ENCODE measurements around the gene PPP1R13L. TPM values are rescaled to one million over a fixed set of nuclear protein-coding genes. Genes with fewer than 3 reads are reported as not detected.

PPP1R13L gene
- total and polyA plus RNA-seq, 8 donors: 22.8 to 54.4 (median 30.7) TPM

GRCh38 chr19:45448887-45449299 lies 44.0 kb upstream of the PPP1R13L start:
- ATAC-seq: no peak
- Histone ChIP-seq H3K4me3 (no peak overlapping the region), H3K9me3 (no peaks in the 10 kb centered on the region), H3K27me3 (no peaks in the 10 kb centered on the region), H3K27ac (no peak overlapping the region), H3K4me1 (peaks cover 5 to 14% (median 10%) of the 10 kb centered on the region in 3 donors), H3K36me3 (no peaks in the 10 kb centered on the region)
- no peak for DNase-seq
- no peak for TF ChIP-seq CTCF (IDR thresholded peaks at IDR 0.05)
- no peak for FAIRE-seq
- intact Hi-C loops (cut with DNase I): no loop called here
- WGBS, 2 donors: 69 to 77% methylated on average over 7 of the region's 7 CpGs

GRCh38 chr19:45448425-45448756 lies 43.5 kb upstream of the PPP1R13L start:
- Histone ChIP-seq H3K9me3 (no peaks in the 10 kb centered on the region), H3K27me3 (no peaks in the 10 kb centered on the region), H3K27ac (no peak overlapping the region), H3K36me3 (no peaks in the 10 kb centered on the region), H3K4me3 (no peak overlapping the region), H3K4me1 (peaks cover 5 to 14% (median 10%) of the 10 kb centered on the region in 3 donors)
- TF ChIP-seq CTCF (IDR thresholded peaks at IDR 0.05): no peak
- FAIRE-seq (no peak), DNase-seq (no peak), ATAC-seq (no peak)
- 67 to 83% methylated on average over 3 of the region's 3 CpGs for WGBS, 2 donors
- intact Hi-C loops (cut with DNase I): no loop called here

DNA sequence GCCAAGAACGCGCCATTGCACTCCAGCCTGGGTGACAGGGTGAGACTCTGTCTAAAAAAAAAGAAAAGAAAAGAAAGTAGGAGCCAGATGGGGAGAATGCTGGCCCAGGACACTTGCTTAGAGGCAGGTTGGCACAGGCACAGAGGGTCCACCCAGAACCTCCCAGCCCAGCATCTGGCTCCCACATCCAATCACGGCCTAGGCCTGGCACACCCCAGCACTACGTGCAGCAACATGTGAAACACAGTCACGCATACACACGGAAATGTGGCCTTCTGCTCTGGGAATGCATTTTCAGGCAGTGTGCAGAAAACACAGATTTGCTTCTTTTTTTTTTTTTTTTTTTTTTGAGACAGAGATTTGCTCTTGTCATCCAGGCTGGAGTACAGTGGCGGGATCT lies 42.1 kb upstream of the PPP1R13L start:
- ATAC-seq (no peak), FAIRE-seq (no peak), DNase-seq (no peak)
- H3K9me3 ChIP-seq: no peaks in the 10 kb centered on the region
- H3K27ac ChIP-seq: no peak overlapping the region
- intact Hi-C loops (cut with DNase I): no loop called here
- H3K27me3 ChIP-seq: no peaks in the 10 kb centered on the region
- 83 to 85% methylated on average over 7 of the region's 7 CpGs for WGBS, 2 donors
- peaks cover 11 to 19% (median 15%) of the 10 kb centered on the region in 3 donors for H3K4me1 ChIP-seq
- TF ChIP-seq CTCF (IDR thresholded peaks at IDR 0.05): no peak
- H3K36me3 ChIP-seq: no peaks in the 10 kb centered on the region
- H3K4me3 ChIP-seq: no peak overlapping the region

GRCh38 chr19:45446295-45446694 lies 41.4 kb upstream of the PPP1R13L start:
- no peak for DNase-seq
- Histone ChIP-seq H3K9me3 (no peaks in the 10 kb centered on the region), H3K4me1 (peaks cover 11 to 19% (median 15%) of the 10 kb centered on the region in 3 donors), H3K27ac (no peak overlapping the region), H3K36me3 (no peaks in the 10 kb centered on the region), H3K4me3 (no peak overlapping the region), H3K27me3 (no peaks in the 10 kb centered on the region)
- intact Hi-C loops (cut with DNase I): no loop called here
- no peak for FAIRE-seq
- 71 to 74% methylated on average over 6 of the region's 6 CpGs for WGBS, 2 donors
- TF ChIP-seq CTCF (IDR thresholded peaks at IDR 0.05): no peak
- ATAC-seq: no peak

GRCh38 chr19:45445139-45445538 lies 40.3 kb upstream of the PPP1R13L start:
- intact Hi-C loops (cut with DNase I): no loop called here
- Histone ChIP-seq H3K36me3 (no peaks in the 10 kb centered on the region), H3K4me3 (no peak overlapping the region), H3K27ac (no peak overlapping the region), H3K4me1 (peaks cover 11 to 18% (median 14%) of the 10 kb centered on the region in 3 donors), H3K27me3 (no peaks in the 10 kb centered on the region), H3K9me3 (no peaks in the 10 kb centered on the region)
- ATAC-seq (no peak), DNase-seq (no peak), FAIRE-seq (no peak)
- TF ChIP-seq CTCF (IDR thresholded peaks at IDR 0.05): no peak
- WGBS, 2 donors: 91 to 94% methylated on average over 4 of the region's 4 CpGs
